HepG2 (cell line): ENCODE measurements around the gene ZNF12. TPM values are rescaled to one million over a fixed set of nuclear protein-coding genes. Genes with fewer than 3 reads are reported as not detected.

Experiments used
- ATAC-seq: fragments of 200-7000 bp; cut with Tn5 transposase; 3 replicates; pipeline ENCODE4 v1.9.1; 2020; ENCODE audit warnings: mild to moderate bottlenecking, moderate library complexity
- Bru-seq: library from RNA; stranded (reverse); fragments of 400-500 nt; gene quantifications from one replicate; lab custom pipeline; 2021; lab: Mats Ljungman, UMichigan
- BruChase-seq, 2 experiments: library from RNA; stranded (reverse); fragments of 400-500 nt; gene quantifications; one replicate each; lab custom pipeline; 2021; lab: Mats Ljungman, UMichigan
- BruUV-seq: library from RNA; stranded (reverse); fragments of 400-500 nt; replicated peaks from 2 replicates; lab custom pipeline; 2021; lab: Mats Ljungman, UMichigan
- CTCF ChIA-PET: fragments of 300-600 bp; formaldehyde crosslinking; extraction: SDS; loops from one replicate; lab custom pipeline; 2021; ENCODE audit warnings: low total read pairs, inconsistent platforms, low intra/inter-chr PET ratio; lab: Yijun Ruan, JAX
- POLR2A ChIA-PET: fragments of 350-600 bp; sonication (Branson Sonifier 250); formaldehyde crosslinking; loops from one replicate; lab custom pipeline; 2020; ENCODE audit warnings: antibody characterized with exemption, inconsistent platforms; lab: Yijun Ruan, JAX
- DNase-seq: peaks from one replicate; pipeline ENCODE4 v3.0.0-alpha.2; 2015; ENCODE audit warnings: low spot score
- FAIRE-seq: peaks from 3 replicates; lab custom pipeline; 2011; peaks lifted over from hg19 to GRCh38; lab: Jason Lieb, UNC
- H2AFZ ChIP-seq: one replicate; pipeline ENCODE4 v1.6.1; 2011; ENCODE audit warnings: low read length, inconsistent platforms
- H3K27ac ChIP-seq: fragments of 300-600 bp; 3 replicates; pipeline ENCODE4 v1.8.0; 2011; ENCODE audit warnings: mixed run types, mild to moderate bottlenecking, mixed read lengths, low read length, inconsistent platforms; ENCODE audit not compliant: insufficient read depth; ENCODE audit errors: extremely low read length
- H3K27me3 ChIP-seq, 2 experiments: fragments of 200-600 bp in 1 of 2; 2 replicates in 1 of 2; 3 replicates in 1 of 2; pipeline versions ENCODE4 v1.6.0 to v1.8.0; 2011; ENCODE audit warnings: low read length in 2 of 2, mild to moderate bottlenecking in 2 of 2, moderate library complexity in 2 of 2, inconsistent platforms in 1 of 2; ENCODE audit not compliant: insufficient read depth in 2 of 2, control insufficient read depth in 1 of 2
- H3K36me3 ChIP-seq, 2 experiments: fragments of 200-600 bp in 1 of 2; replicated peaks in 1 of 2; 2 replicates in 1 of 2; 3 replicates in 1 of 2; pipeline versions ENCODE4 v1.5.1 to v1.8.0; 2011; ENCODE audit warnings: low read length in 2 of 2, inconsistent platforms in 1 of 2; ENCODE audit not compliant: insufficient read depth in 2 of 2, control insufficient read depth in 1 of 2
- H3K4me1 ChIP-seq: 2 replicates; pipeline ENCODE4 v1.5.1; 2012; ENCODE audit warnings: low read length, inconsistent platforms; ENCODE audit not compliant: insufficient read depth
- H3K4me2 ChIP-seq: 2 replicates; pipeline ENCODE4 v1.6.0; 2011; ENCODE audit warnings: low read depth, low read length, inconsistent platforms
- H3K4me3 ChIP-seq, 3 experiments: fragments of 200-600 bp in 1 of 3; sonication (generic), shearing (Covaris generic) in 1 of 3; replicated peaks in 1 of 3; 2 replicates each; pipeline ENCODE4 v1.5.1; 2011 to 2016; ENCODE audit warnings: low read length in 3 of 3, inconsistent platforms in 2 of 3, low read depth in 2 of 3, mild to moderate bottlenecking in 2 of 3, control low read depth in 1 of 3, mixed read lengths in 1 of 3; ENCODE audit not compliant: insufficient read depth in 1 of 3
- H3K79me2 ChIP-seq: one replicate; pipeline ENCODE4 v1.6.1; 2011; ENCODE audit warnings: low read length, inconsistent platforms; ENCODE audit not compliant: insufficient read depth
- H3K9ac ChIP-seq: 2 replicates; pipeline ENCODE4 v1.6.0; 2011; ENCODE audit warnings: mild to moderate bottlenecking, low read depth, low read length, inconsistent platforms; ENCODE audit not compliant: insufficient read depth
- H3K9me3 ChIP-seq: 2 replicates; pipeline ENCODE4 v1.5.1; 2012; ENCODE audit warnings: mild to moderate bottlenecking, low read length
- H4K20me1 ChIP-seq: 2 replicates; pipeline ENCODE4 v1.6.0; 2011; ENCODE audit warnings: inconsistent platforms, mild to moderate bottlenecking, low read length, moderate library complexity; ENCODE audit not compliant: insufficient read depth
- CREBL2 ChIP-seq: sonication (generic); formaldehyde crosslinking; IDR thresholded peaks from 2 replicates; pipeline ENCODE4 v1.8.1; 2023; ENCODE audit warnings: missing genetic modification reagents, mild to moderate bottlenecking, borderline replicate concordance
- GZF1 ChIP-seq: sonication (generic); formaldehyde crosslinking; IDR thresholded peaks from 2 replicates; pipeline ENCODE4 v1.5.1; 2020; ENCODE audit warnings: mild to moderate bottlenecking, missing genetic modification reagents
- HOXA7 ChIP-seq: sonication (generic); formaldehyde crosslinking; IDR thresholded peaks from 2 replicates; pipeline ENCODE4 v1.8.1; 2022; ENCODE audit warnings: mild to moderate bottlenecking, missing genetic modification reagents, moderate library complexity
- ISL2 ChIP-seq: sonication (generic); formaldehyde crosslinking; IDR thresholded peaks from 2 replicates; pipeline ENCODE4 v1.5.0; 2020; ENCODE audit warnings: missing genetic modification reagents
- MBD4 ChIP-seq: IDR thresholded peaks from 2 replicates; pipeline ENCODE4 v1.6.1; 2012; ENCODE audit warnings: low read length, inconsistent platforms, borderline replicate concordance
- SAFB2 ChIP-seq: sonication (generic); formaldehyde crosslinking; IDR thresholded peaks from 2 replicates; pipeline ENCODE4 v1.5.1; 2020; ENCODE audit warnings: missing genetic modification reagents, low read depth, mild to moderate bottlenecking, borderline replicate concordance
- ZBTB21 ChIP-seq: sonication (generic); formaldehyde crosslinking; IDR thresholded peaks from 2 replicates; pipeline ENCODE4 v1.4.0; 2020; ENCODE audit warnings: missing genetic modification reagents
- ZC3H13 ChIP-seq: sonication (generic); formaldehyde crosslinking; IDR thresholded peaks from 2 replicates; pipeline ENCODE4 v1.8.1; 2023; ENCODE audit warnings: mild to moderate bottlenecking, missing genetic modification reagents, moderate library complexity
- ZNF160 ChIP-seq: sonication (generic); formaldehyde crosslinking; IDR thresholded peaks from 2 replicates; pipeline ENCODE4 v1.8.0; 2022; ENCODE audit warnings: mild to moderate bottlenecking, inconsistent platforms, missing genetic modification reagents
- ZNF205 ChIP-seq: IDR thresholded peaks from 2 replicates; pipeline ENCODE4 v1.6.1; 2018; ENCODE audit warnings: missing biosample characterization, missing genetic modification reagents
- ZNF275 ChIP-seq: sonication (generic); formaldehyde crosslinking; IDR thresholded peaks from 2 replicates; pipeline ENCODE4 v1.8.0; 2022; ENCODE audit warnings: missing genetic modification reagents, mild to moderate bottlenecking, inconsistent platforms, borderline replicate concordance
- ZNF557 ChIP-seq: sonication (generic); formaldehyde crosslinking; IDR thresholded peaks from 2 replicates; pipeline ENCODE4 v1.4.0; 2020; ENCODE audit warnings: missing genetic modification reagents
- ZNF563 ChIP-seq: sonication (generic); formaldehyde crosslinking; IDR thresholded peaks from 2 replicates; pipeline ENCODE4 v1.8.0; 2022; ENCODE audit warnings: mild to moderate bottlenecking, moderate library complexity, missing genetic modification reagents
- ZNF567 ChIP-seq: sonication (generic); formaldehyde crosslinking; IDR thresholded peaks from 2 replicates; pipeline ENCODE4 v1.8.1; 2023; ENCODE audit warnings: mild to moderate bottlenecking, missing genetic modification reagents, borderline replicate concordance
- ZNF768 ChIP-seq: sonication (generic); formaldehyde crosslinking; IDR thresholded peaks from 2 replicates; pipeline ENCODE4 v1.4.0; 2020; ENCODE audit warnings: missing genetic modification reagents
- ZSCAN20 ChIP-seq: sonication (generic); formaldehyde crosslinking; IDR thresholded peaks from 2 replicates; pipeline ENCODE4 v1.4.0; 2020; ENCODE audit warnings: missing genetic modification reagents, mild to moderate bottlenecking, borderline replicate concordance
- WGBS: methylation state at CpG from one replicate; pipeline ENCODE4 v1.1.6; 2017; ENCODE audit warnings: low lambda C conversion rate; 5-methylcytosine and 5-hydroxymethylcytosine counted together
- in situ Hi-C: cut with HindIII; loops from 2 replicates; pipeline ENCODE4 v1.10.0; 2017; ENCODE audit warnings: low pct_unique_long_range_greater_than_20kb; ENCODE audit not compliant: extremely low pct_ligation_motif_present
- intact Hi-C: fragments of 100-400 bp; cut with micrococcal nuclease; formaldehyde crosslinking; loops from one replicate; pipeline ENCODE4 v1.10.0; 2022; ENCODE audit not compliant: unreplicated experiment
- long read RNA-seq, 2 experiments: library from RNA in 1 of 2; library from polyadenylated mRNA in 1 of 2; stranded (forward) in 1 of 2; unstranded in 1 of 2; transcript quantifications; one replicate each; pipeline ENCODE4 v2.0.0, GENCODE V29; 2019 to 2022
- polyA minus RNA-seq, 3 experiments: library from RNA; depleted of rRNA, polyadenylated mRNA; stranded (reverse); fragments of >200 nt; gene quantifications; 2 replicates each; pipeline ENCODE4 v1.2.3, GENCODE V29; 2011; ENCODE audit warnings: low replicate concordance in 1 of 3
- polyA plus RNA-seq, 8 experiments: library from polyadenylated mRNA; depleted of rRNA in 3 of 8; stranded (reverse) in 7 of 8; unstranded in 1 of 8; fragments of >200 nt; fragmentation: Illumina TruSeq in 4 of 8; extraction: Trizol in 4 of 8; gene quantifications; 2 replicates each; pipeline versions ENCODE4 v1.2.1 to v1.2.3, GENCODE V29; 2011 to 2016; ENCODE audit warnings: low read depth in 4 of 8, missing spikeins in 1 of 8, mixed read lengths in 1 of 8; ENCODE audit not compliant: insufficient read depth in 1 of 8
- total RNA-seq, 5 experiments: library from RNA; depleted of rRNA; stranded (reverse); fragments of >200 nt; fragmentation: Illumina TruSeq; extraction: Trizol; gene quantifications; 2 replicates each; pipeline ENCODE4 v1.2.3, GENCODE V29; 2016; ENCODE audit warnings: low read depth in 1 of 5

The ZNF12 gene
- total RNA-seq (2016; rRNA removed; fragmentation: Illumina TruSeq; extraction: Trizol): 22.8 and 28.1 TPM in 2 replicates
- total RNA-seq (2016; cell fraction: cytosol; rRNA removed; fragmentation: Illumina TruSeq; extraction: Trizol; ENCODE audit: low read depth): 1.8 and 2.6 TPM in 2 replicates
- total RNA-seq (2016; cell fraction: insoluble cytoplasmic fraction; rRNA removed; fragmentation: Illumina TruSeq; extraction: Trizol): 23.1 and 28.1 TPM in 2 replicates
- 6.7 and 10.6 TPM in 2 replicates for total RNA-seq (2016; cell fraction: membrane; rRNA removed; fragmentation: Illumina TruSeq; extraction: Trizol)
- total RNA-seq (2016; cell fraction: nucleus; rRNA removed; fragmentation: Illumina TruSeq; extraction: Trizol): 30.8 and 32.0 TPM in 2 replicates
- polyA plus RNA-seq (2011; rRNA removed): 17.5 and 21.4 TPM in 2 replicates
- polyA plus RNA-seq (2011; cell fraction: cytosol; rRNA removed): 4.1 and 6.3 TPM in 2 replicates
- 39.3 and 40.0 TPM in 2 replicates for polyA plus RNA-seq (2011; cell fraction: nucleus; rRNA removed)
- 14.5 and 19.0 TPM in 2 replicates for polyA plus RNA-seq (2012)
- 1.7 and 2.4 TPM in 2 replicates for polyA plus RNA-seq (2016; cell fraction: cytosol; fragmentation: Illumina TruSeq; extraction: Trizol; ENCODE audit: low read depth)
- polyA plus RNA-seq (2016; cell fraction: insoluble cytoplasmic fraction; fragmentation: Illumina TruSeq; extraction: Trizol; ENCODE audit: low read depth): 15.6 and 17.8 TPM in 2 replicates
- 3.9 and 5.4 TPM in 2 replicates for polyA plus RNA-seq (2016; cell fraction: membrane; fragmentation: Illumina TruSeq; extraction: Trizol; ENCODE audit: low read depth)
- 42.6 and 43.6 TPM in 2 replicates for polyA plus RNA-seq (2016; cell fraction: nucleus; fragmentation: Illumina TruSeq; extraction: Trizol; ENCODE audit: insufficient read depth, low read depth)
- polyA minus RNA-seq (2011; rRNA and poly(A)+ RNA removed; ENCODE audit: low replicate concordance): 7.6 and 11.4 TPM in 2 replicates
- 15.6 and 16.9 TPM in 2 replicates for polyA minus RNA-seq (2011; cell fraction: cytosol; rRNA and poly(A)+ RNA removed)
- polyA minus RNA-seq (2011; cell fraction: nucleus; rRNA and poly(A)+ RNA removed): 38.9 and 50.5 TPM in 2 replicates
- Bru-seq, nascent RNA: percentile 91 among the genes with signal in this experiment
- BruChase-seq, experiment 1, labeled RNA remaining after a 6-hour chase: percentile 92 among the genes with signal in this experiment
- BruChase-seq, experiment 2, labeled RNA remaining after a 2-hour chase: percentile 96 among the genes with signal in this experiment
- long read RNA-seq, experiment 1, partial matches to known transcripts: 2 of 2 reads
- long read RNA-seq, experiment 1, other reads (novel, unspliced or antisense): 0 of 2 reads
- long read RNA-seq, experiment 2, full-length matches to known transcripts: 6 of 27 reads
- long read RNA-seq, experiment 2, partial matches to known transcripts: 0 of 27 reads
- long read RNA-seq, experiment 2, other reads (novel, unspliced or antisense): 21 of 27 reads

DNA sequence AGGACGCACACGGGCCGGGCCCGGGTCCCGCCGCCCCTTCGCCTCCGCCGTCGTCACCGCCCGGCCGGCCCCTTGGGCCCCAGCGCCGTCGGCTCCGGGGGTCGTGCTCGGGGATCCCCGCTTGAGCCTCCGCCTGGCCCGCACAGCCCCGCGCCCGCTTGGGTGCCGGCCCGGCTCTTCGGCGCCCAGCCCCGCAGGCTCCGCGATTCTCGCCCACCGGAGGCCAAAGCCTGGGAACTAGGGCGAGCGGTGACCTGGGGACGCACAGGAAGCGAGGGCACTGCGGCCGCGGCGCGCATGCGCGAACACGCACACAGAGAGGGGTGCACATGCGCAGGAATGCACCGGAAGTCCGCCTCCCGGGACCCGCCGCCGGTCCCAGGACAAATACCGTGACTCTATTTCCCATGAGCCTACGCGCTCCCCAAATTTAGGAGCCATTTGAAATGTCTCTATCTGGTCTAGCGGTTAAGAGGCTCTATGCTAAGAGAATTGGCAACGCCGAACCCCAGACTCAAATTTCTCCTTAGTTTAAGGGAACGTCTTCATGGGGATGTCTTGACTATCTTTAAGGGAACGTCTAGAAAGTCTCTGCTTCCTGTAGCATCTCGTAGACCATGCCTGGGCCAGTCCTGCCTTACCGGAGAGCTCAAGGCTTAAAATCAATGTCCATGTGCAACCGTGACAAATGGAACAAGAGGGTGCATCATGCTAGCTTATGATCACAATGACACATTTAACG, at the start of gene ZNF12:
Gene ZNF12 (minus strand): TSS at position 282 of the 742 bp plus-strand sequence. CDS start 1,774 bp downstream, outside the sequence.
- WGBS: 4% methylated on average over 14 of the region's 65 CpGs
- TF ChIP-seq ZNF567: no peak
- no peak for TF ChIP-seq ZSCAN20 (CRISPR knock-in tag)
- 0 out of 2 replicates have a peak, but pooled peaks have one; percentile 82 for TF ChIP-seq SAFB2 (CRISPR knock-in tag)
- TF ChIP-seq ISL2 (CRISPR knock-in tag): no peak
- TF ChIP-seq ZNF205 (CRISPR knock-in tag): peak; percentile 43; the same call in 1 of the 2 replicates
- no peak for TF ChIP-seq ZBTB21 (CRISPR knock-in tag)
- TF ChIP-seq GZF1 (CRISPR knock-in tag): no peak
- TF ChIP-seq ZNF557 (CRISPR knock-in tag): no peak
- no peak for TF ChIP-seq HOXA7
- no peak for TF ChIP-seq ZNF160
- no peak; the same call in 1 of the 2 replicates for TF ChIP-seq ZNF275 (CRISPR knock-in tag)
- no peak for TF ChIP-seq ZC3H13
- peak; percentile 42; the same call in 1 of the 2 replicates for TF ChIP-seq ZNF563 (CRISPR knock-in tag)
- TF ChIP-seq CREBL2 (CRISPR knock-in tag): no peak
- no peak for TF ChIP-seq MBD4
- peak; percentile 36; the same call in 1 of the 2 replicates for TF ChIP-seq ZNF768

More for the DNA sequence above, at the start of gene ZNF12:
- H3K9me3 ChIP-seq: no peaks in the 10 kb centered on the region
- peaks cover 8 to 15% of the 10 kb centered on the region in 2 experiments for H3K36me3 ChIP-seq
- ChIA-PET POLR2A (interaction anchor here (1.0 kb wide), 2 partner anchors 23 to 117 kb away, joined by 3 to 5 read pairs; partner anchors contain the start of gene INTS15), CTCF (no interaction called here)
- H3K4me1 ChIP-seq: peaks cover 71% of the 10 kb centered on the region
- peaks cover 32% of the 10 kb centered on the region for H4K20me1 ChIP-seq
- in situ Hi-C loops (no loop called here), intact Hi-C loops (loop anchor here (10.0 kb wide), 1 partner anchor 112 kb away; the partner anchor contains the start of gene INTS15)
- ATAC-seq (peak; percentile 94), FAIRE-seq (peak; percentile 60), DNase-seq (peak; percentile 90)
- H2AFZ ChIP-seq: peak within 1 kb of the TSS; percentile 99
- BruUV-seq: no TSS peak
- H3K4me3 ChIP-seq: peak within 1 kb of the TSS; percentile 82 to 97 (median 87)
- peak within 1 kb of the TSS; percentile 74 for H3K27ac ChIP-seq
- H3K27me3 ChIP-seq: no peaks in the 10 kb centered on the region; a peak in 1 of 5 replicates
- peak within 1 kb of the TSS; percentile 95 for H3K9ac ChIP-seq
- peaks cover 46% of the 10 kb centered on the region for H3K79me2 ChIP-seq
- peak within 1 kb of the TSS; percentile 100 for H3K4me2 ChIP-seq
